Ovary (tissue), 3 donors: ENCODE results near the gene TNKS1BP1.
"Not testable (repeated sequence)": the region's sequence is repeated elsewhere in the genome, so short reads cannot be mapped to it uniquely, and the experiment has no call there.

ENCODE experiments used
- POLR2A ChIP-seq: fragments of 450-650 bp; IDR thresholded peaks from one replicate; pipeline ENCODE4 v1.6.1; 2017; ENCODE audit warnings: antibody characterized with exemption, mild to moderate bottlenecking, moderate library complexity
- TF ChIP-seq, protein P1 (sequence below), 3 donors: fragments of 450-650 bp in 2 of 3; fragments of 200-600 bp in 1 of 3; IDR thresholded peaks; one replicate each; pipeline versions ENCODE4 v1.5.1 to v1.8.0; 2016 to 2022; ENCODE audit warnings: antibody characterized with exemption in 3 of 3, mild to moderate bottlenecking in 1 of 3
- donor health status: DM: no; HTN: no; CAD: no.

GRCh38 chr11:57296205-57296604, 28.5 kb downstream of the TNKS1BP1 start:
- TF ChIP-seq, protein P1, sequence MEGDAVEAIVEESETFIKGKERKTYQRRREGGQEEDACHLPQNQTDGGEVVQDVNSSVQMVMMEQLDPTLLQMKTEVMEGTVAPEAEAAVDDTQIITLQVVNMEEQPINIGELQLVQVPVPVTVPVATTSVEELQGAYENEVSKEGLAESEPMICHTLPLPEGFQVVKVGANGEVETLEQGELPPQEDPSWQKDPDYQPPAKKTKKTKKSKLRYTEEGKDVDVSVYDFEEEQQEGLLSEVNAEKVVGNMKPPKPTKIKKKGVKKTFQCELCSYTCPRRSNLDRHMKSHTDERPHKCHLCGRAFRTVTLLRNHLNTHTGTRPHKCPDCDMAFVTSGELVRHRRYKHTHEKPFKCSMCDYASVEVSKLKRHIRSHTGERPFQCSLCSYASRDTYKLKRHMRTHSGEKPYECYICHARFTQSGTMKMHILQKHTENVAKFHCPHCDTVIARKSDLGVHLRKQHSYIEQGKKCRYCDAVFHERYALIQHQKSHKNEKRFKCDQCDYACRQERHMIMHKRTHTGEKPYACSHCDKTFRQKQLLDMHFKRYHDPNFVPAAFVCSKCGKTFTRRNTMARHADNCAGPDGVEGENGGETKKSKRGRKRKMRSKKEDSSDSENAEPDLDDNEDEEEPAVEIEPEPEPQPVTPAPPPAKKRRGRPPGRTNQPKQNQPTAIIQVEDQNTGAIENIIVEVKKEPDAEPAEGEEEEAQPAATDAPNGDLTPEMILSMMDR (IDR thresholded peaks at IDR 0.05) = not testable (repeated sequence)
- not testable (repeated sequence) for TF ChIP-seq POLR2A
